ENCODE results near the gene PPP1R1A.

DNA sequence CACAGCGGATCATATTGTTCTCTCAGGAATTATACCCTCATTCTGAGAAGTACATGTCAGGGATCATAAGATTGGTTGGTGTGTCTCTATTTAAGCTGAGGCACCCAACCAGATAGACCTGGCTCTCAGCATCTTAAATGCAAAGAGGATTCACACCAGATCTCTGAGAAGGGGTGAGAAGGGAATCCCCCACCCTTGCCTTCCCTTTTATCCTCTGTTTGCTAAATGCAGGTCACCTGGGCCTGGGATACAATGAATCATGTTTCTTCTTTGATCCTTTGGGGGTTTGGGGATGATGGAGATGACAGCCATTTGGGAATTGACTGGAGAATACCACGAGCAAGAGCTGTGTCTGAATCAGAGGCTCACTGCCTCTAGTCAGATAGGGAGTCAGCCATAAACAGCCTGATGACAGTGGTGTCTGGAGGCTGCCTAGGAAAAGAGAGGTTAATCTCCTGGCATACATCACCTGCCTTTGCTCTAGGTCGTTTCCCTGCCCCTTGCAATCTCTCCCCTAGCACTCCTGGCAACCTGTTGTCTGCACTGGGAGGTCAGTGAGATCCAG lies 50.2 kb downstream of the PPP1R1A start:
- TF ChIP-seq, protein P1, sequence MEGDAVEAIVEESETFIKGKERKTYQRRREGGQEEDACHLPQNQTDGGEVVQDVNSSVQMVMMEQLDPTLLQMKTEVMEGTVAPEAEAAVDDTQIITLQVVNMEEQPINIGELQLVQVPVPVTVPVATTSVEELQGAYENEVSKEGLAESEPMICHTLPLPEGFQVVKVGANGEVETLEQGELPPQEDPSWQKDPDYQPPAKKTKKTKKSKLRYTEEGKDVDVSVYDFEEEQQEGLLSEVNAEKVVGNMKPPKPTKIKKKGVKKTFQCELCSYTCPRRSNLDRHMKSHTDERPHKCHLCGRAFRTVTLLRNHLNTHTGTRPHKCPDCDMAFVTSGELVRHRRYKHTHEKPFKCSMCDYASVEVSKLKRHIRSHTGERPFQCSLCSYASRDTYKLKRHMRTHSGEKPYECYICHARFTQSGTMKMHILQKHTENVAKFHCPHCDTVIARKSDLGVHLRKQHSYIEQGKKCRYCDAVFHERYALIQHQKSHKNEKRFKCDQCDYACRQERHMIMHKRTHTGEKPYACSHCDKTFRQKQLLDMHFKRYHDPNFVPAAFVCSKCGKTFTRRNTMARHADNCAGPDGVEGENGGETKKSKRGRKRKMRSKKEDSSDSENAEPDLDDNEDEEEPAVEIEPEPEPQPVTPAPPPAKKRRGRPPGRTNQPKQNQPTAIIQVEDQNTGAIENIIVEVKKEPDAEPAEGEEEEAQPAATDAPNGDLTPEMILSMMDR (IDR thresholded peaks at IDR 0.05), result no peak
- TF ChIP-seq POLR2A (IDR thresholded peaks at IDR 0.05), result no peak
